Kidney (tissue), 14 donors: ENCODE measurements around the gene ZSWIM6. TPM values are rescaled to one million over a fixed set of nuclear protein-coding genes. Genes with fewer than 3 reads are reported as not detected.
A peak's percentile ranks its signal among the peaks of the same experiment; 100 is the strongest.

Experiments used
- DNase-seq, 5 donors: peaks; one replicate each; pipeline ENCODE4 v3.0.0-alpha.2; 2013 to 2020
- FAIRE-seq: peaks from 2 replicates; lab custom pipeline; 2012; peaks lifted over from hg19 to GRCh38; lab: Jason Lieb, UNC
- H3K27ac ChIP-seq, 2 donors: one replicate each; pipeline ENCODE4 v1.7.0; 2013; ENCODE audit warnings: low read depth in 2 of 2, low read length in 2 of 2, inconsistent platforms in 1 of 2
- H3K27me3 ChIP-seq: one replicate; pipeline ENCODE4 v1.7.1; 2013; ENCODE audit warnings: low read length, inconsistent platforms; ENCODE audit not compliant: control insufficient read depth, insufficient read depth
- H3K36me3 ChIP-seq, 3 donors: one replicate each; pipeline versions ENCODE4 v1.7.0 to v1.7.1; 2013; ENCODE audit warnings: low read length in 3 of 3, control low read depth in 1 of 3, inconsistent platforms in 1 of 3; ENCODE audit not compliant: insufficient read depth in 3 of 3, control insufficient read depth in 2 of 3
- H3K4me1 ChIP-seq, 3 donors: one replicate each; pipeline versions ENCODE4 v1.7.0 to v1.7.1; 2013; ENCODE audit warnings: low read length in 3 of 3, inconsistent platforms in 1 of 3, low read depth in 1 of 3; ENCODE audit not compliant: control insufficient read depth in 2 of 3, insufficient read depth in 2 of 3
- H3K4me3 ChIP-seq, 3 donors: one replicate each; pipeline versions ENCODE4 v1.7.0 to v1.8.1; 2013; ENCODE audit warnings: low read length in 3 of 3, control low read depth in 1 of 3, inconsistent platforms in 1 of 3
- H3K9ac ChIP-seq, 3 donors: one replicate each; pipeline versions ENCODE4 v1.7.0 to v1.7.1; 2013; ENCODE audit warnings: low read length in 3 of 3, control low read depth in 1 of 3, inconsistent platforms in 1 of 3
- H3K9me3 ChIP-seq, 3 donors: one replicate each; pipeline versions ENCODE4 v1.7.0 to v1.7.1; 2013; ENCODE audit warnings: low read length in 3 of 3, control low read depth in 1 of 3, inconsistent platforms in 1 of 3; ENCODE audit not compliant: control insufficient read depth in 2 of 3, insufficient read depth in 1 of 3
- CTCF ChIP-seq: IDR thresholded peaks from 3 replicates; pipeline ENCODE4 v1.5.1; 2012; ENCODE audit warnings: mild to moderate bottlenecking, moderate library complexity, borderline replicate concordance; ENCODE audit not compliant: insufficient read depth; ENCODE audit errors: extremely low read depth
- intact Hi-C: fragments of 100-400 bp; cut with DNase I; formaldehyde crosslinking; loops from one replicate; pipeline ENCODE4 v1.11.1; 2022
- polyA plus RNA-seq: library from polyadenylated mRNA; stranded (reverse); fragments of 350-450 nt; fragmentation: Illumina TruSeq; extraction: RNeasy Lipid Tissue Mini Kit (QIAGEN cat#74804); gene quantifications from one replicate; pipeline ENCODE4 v1.2.3, GENCODE V29; 2014; ENCODE audit warnings: low read depth, low replicate concordance; ENCODE audit not compliant: insufficient read depth
- total RNA-seq: library from RNA; stranded (reverse); fragmentation: NEBNext Ultra II Directional; extraction: Animal tissue kit (Norgen Biotek cat#: 25700); gene quantifications from one replicate; pipeline ENCODE4 v1.2.1, GENCODE V29; 2021
- donor health status: control.
- donor health status: control.
- donor health status: control.
- donor health status: control.
- donor health status: control.
- donor health status: DM: yes; HTN: yes; CAD: no.
- donor health status: Normal renal cell carcinoma (clear cell type).

The ZSWIM6 gene
- total and polyA plus RNA-seq, 2 donors from 2014 or later, result 2.9 to 20.3 TPM

DNA sequence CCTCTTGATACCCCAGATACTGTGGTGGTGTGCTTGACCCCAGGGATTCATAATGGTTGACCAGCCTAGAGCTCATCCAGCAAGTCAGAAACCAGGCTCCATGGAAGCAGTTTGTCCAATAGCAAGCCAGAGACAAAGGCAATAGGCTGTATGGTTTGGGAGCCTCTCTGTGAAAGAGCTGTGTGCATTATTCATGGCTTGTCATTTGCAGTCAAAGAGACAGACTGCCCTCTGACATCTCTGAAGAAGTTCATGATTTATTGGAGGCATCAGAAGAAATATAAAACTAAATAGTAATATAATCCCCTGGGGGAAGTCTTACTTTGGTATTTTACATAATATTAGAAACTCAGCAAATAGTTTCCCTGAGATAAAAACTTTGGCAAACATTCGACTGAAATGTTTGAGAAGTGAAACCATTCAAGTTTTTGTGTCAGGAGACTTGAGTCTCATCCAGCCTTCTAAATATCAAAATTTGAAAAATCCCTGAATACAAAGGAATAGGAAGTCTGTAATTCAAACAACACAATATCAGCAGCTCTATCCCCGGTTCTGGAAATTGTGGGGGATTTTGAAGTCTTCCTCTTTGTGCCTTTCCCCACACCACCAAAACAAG is 250.3 kb downstream of the ZSWIM6 start:
- Histone ChIP-seq H3K4me3 (no peak overlapping the region), H3K9ac (no peak overlapping the region), H3K27me3 (no peaks in the 10 kb centered on the region), H3K4me1 (peaks cover 0 to 2% (median 0%) of the 10 kb centered on the region in 3 donors), H3K9me3 (no peaks in the 10 kb centered on the region), H3K36me3 (no peaks in the 10 kb centered on the region), H3K27ac (no peak overlapping the region)
- DNase-seq (no peak), FAIRE-seq (no peak)
- TF ChIP-seq CTCF, result no peak
- intact Hi-C loops, result no loop called here

DNA sequence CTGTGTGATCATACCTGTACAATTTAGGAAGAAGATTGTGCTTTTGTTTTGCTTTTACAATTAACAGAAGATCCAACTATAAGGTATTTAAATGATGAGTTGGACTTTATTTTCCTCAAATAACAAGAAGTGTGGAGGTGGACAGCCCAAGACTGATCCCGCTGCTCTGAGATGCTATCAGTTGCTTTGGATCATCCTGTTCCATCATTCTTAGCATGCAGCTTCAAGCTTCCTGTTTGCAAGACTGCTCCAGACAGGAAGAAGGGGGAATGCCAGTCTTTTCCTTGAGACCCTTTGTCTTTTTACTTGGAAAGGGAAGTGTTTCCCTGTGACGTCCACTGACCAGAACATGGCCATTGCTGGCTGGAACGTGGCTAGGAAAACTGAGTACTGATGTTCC is 250.8 kb downstream of the ZSWIM6 start:
- Histone ChIP-seq H3K4me3 (no peak overlapping the region), H3K27me3 (no peaks in the 10 kb centered on the region), H3K36me3 (no peaks in the 10 kb centered on the region), H3K9me3 (no peaks in the 10 kb centered on the region), H3K4me1 (peaks cover 0 to 2% (median 0%) of the 10 kb centered on the region in 3 donors), H3K9ac (no peak overlapping the region), H3K27ac (no peak overlapping the region)
- no peak for DNase-seq
- intact Hi-C loops, result no loop called here
- no peak for TF ChIP-seq CTCF
- no peak for FAIRE-seq

- FAIRE-seq, result no peak
- DNase-seq, result peak in 1 of 5 donors; percentile 48
- Histone ChIP-seq H3K4me3 (peak overlapping the region in 1 of 3 donors; percentile 19), H3K27ac (no peak overlapping the region), H3K27me3 (no peaks in the 10 kb centered on the region), H3K36me3 (no peaks in the 10 kb centered on the region), H3K4me1 (peaks cover 0 to 2% (median 0%) of the 10 kb centered on the region in 3 donors), H3K9ac (no peak overlapping the region), H3K9me3 (no peaks in the 10 kb centered on the region)
- intact Hi-C loops, result no loop called here
- no peak for TF ChIP-seq CTCF
Observed at GRCh38 chr5:61586096-61587084, 254.3 kb downstream of the ZSWIM6 start.
